ENCODE measurements around the gene MYO1D. TPM values are rescaled to one million over a fixed set of nuclear protein-coding genes. Genes with fewer than 3 reads are reported as not detected.
A peak's percentile ranks its signal among the peaks of the same experiment; 100 is the strongest.
"Not testable (repeated sequence)": the region's sequence is repeated elsewhere in the genome, so short reads cannot be mapped to it uniquely, and the experiment has no call there.

The MYO1D gene
- 21.6 and 41.2 TPM in 2 replicates for total RNA-seq (2014; rRNA removed; shearing (Covaris generic))

DNA sequence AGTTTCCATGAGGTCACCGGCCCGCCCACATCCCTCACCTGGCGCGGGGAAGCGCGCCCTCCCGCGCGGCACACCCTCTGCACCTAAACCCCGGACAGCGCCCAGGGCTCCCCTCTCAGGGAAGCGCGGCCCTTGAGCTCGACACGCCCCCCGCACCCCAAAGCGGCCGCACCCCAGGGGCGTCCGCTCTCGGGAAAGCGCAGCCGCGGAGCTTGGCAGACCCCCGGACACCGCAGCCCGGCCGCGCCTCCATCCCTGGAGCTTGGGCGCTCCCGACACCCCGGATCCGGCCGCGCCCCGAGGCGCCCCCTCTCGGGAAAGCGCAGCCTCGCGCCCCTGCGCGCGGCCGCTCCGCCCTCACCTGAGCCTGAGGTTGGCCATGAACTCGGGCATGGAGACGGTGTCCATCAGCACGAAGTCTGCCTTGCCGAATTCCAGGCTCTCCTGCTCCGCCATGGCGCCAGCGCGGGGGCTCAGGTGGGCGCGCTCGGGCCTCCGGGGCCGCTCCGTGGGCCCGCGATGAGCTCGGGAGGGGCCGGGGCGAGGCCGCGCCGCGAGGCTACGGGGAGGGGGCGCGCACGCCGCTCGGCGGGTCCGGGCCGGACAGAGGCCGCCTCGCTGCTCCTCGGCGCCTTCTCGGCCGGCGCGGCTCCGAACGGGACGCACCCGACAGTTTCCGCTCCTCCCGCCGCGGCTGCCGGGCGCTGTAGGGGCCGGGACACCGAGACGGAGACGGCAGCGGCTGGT lies at the start of gene MYO1D:
TSS of gene MYO1D (minus strand) at position 708 of the 747 bp plus-strand sequence. CDS start at position 456, 252 bp downstream.
- peak; percentile 13 for DNase-seq (ENCODE audit: low read depth)

DNA sequence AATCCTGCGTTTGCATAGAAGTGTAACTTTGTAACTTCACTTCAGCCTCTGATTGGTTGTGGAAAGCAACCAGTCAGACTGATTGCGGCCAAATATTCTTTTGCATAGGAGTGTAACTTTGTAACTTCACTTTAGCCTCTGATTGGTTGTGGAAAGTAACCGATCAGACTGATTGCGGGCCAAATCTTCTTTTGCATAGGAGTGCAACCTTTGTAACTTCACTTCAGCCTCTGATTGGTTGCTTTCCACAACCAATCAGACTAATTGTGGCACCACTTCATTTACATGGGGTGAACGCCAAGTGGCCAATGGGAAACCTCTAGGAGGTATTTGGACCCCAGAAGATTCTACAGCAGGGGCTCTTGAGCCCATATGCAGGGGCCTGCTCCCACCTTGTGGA lies 49.3 kb upstream of the MYO1D start:
- no peak for DNase-seq (ENCODE audit: low read depth)

DNA sequence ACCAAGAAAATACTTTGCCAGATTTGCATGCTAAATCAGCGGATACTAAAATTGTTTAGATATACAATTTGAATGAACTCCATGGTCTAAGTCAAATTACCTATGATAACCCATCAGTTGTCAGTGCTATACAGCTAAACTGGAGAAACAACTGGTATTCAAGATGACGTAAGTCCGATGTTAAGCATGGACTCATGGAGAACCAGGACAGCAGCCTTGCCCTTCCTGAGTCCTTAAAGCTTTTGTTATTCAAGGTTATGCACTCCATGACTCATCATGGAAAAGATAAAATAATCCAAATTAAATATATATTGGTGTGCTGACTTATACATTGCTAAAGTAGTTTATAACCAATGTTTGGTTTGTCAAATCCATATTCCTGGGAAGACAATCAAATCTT lies 47.0 kb upstream of the MYO1D start:
- not testable (repeated sequence) for DNase-seq (ENCODE audit: low read depth)

GRCh38 chr17:32921017-32921416 lies 44.1 kb upstream of the MYO1D start:
- no peak for DNase-seq (ENCODE audit: low read depth)

GRCh38 chr17:32920293-32920692 lies 43.4 kb upstream of the MYO1D start:
- DNase-seq (ENCODE audit: low read depth) = no peak

DNA sequence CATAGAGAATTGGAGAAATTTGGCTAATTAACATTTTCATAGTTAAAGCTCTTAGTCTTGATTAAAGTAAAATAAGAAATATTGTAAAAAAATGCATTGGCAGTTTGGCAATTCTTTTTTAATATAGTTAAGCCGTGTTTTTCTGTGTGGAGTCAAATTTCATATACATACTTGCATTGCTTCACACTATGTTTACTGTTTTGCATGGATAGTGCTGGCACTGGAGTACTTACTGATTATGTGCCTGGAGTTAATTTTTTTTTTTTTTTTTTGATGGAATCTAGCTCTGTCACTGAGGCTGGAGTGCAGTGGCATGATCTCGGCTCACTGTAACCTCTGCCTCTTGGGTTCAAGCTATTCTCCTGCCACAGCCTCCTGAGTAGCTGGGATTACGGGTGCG lies 43.0 kb upstream of the MYO1D start:
- DNase-seq (ENCODE audit: low read depth) = not testable (repeated sequence)

GRCh38 chr17:32917842-32918241 lies 40.9 kb upstream of the MYO1D start:
- no peak for DNase-seq (ENCODE audit: low read depth)

GRCh38 chr17:32917081-32917480 lies 40.2 kb upstream of the MYO1D start:
- no peak for DNase-seq (ENCODE audit: low read depth)

DNA sequence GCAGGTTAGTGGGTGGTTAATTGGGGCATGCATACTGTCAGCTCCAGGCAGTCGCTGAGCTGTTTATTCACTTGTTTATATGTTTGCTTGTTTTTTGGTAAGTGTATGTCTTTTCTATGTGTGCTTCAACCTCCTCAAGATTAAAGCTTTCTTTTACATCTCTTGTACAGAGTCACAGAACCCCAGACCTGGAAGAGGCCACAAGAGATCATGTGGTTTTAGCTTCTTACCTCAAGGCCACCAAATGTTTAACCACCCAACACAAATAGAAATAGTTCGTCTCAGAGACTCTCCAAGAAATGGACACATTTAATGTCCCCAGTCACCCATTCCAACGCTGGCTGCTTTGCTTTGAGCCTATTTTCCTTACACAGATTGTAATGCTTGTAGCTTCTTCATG lies 39.2 kb upstream of the MYO1D start:
- DNase-seq (ENCODE audit: low read depth) = no peak

- no peak for DNase-seq (ENCODE audit: low read depth)
Observed at GRCh38 chr17:32915245-32915644, 38.3 kb upstream of the MYO1D start.

DNA sequence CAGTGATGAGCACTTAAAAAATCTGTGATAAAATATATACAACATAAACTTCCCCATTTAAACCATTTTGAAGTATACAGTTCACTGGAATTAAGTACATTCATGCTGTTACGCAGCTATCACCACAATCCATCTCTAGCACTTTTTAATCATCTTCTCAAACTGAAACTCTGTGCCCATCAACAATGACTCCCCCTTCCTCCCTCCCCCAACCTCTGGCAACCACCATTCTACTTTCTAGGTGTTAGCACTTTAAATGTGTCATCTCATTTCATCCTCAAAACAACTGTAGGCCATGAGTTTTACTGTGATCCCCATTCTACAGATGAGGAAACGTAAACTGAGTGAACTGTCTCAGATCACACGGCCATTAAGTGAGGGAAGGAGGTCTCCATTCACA lies 37.3 kb upstream of the MYO1D start:
- DNase-seq (ENCODE audit: low read depth) = no peak

DNA sequence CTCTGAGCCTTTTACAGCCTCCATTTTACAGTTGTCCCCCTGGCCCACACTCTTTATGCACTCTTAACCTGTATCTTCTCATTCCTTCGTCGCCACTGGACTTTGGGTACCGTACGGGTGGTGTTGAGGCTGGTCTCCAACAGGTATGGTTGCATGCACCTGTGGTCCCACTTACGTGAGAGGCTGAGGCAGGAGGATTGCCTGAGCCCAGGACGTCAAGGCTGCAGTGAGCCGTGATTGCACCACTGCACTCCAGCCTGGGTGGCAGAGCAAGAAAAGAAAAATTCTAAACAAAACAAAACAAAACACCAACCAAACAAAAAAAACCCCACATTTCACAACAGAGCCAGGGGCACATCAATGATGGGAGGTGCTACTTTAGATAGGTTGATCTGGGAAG lies 36.7 kb upstream of the MYO1D start:
- no peak for DNase-seq (ENCODE audit: low read depth)

- DNase-seq (ENCODE audit: low read depth) = peak; percentile 82
Observed at GRCh38 chr17:32912218-32912897, 35.4 kb upstream of the MYO1D start.

- DNase-seq (ENCODE audit: low read depth) = no peak
Observed at GRCh38 chr17:32910769-32911168, 33.8 kb upstream of the MYO1D start.

DNA sequence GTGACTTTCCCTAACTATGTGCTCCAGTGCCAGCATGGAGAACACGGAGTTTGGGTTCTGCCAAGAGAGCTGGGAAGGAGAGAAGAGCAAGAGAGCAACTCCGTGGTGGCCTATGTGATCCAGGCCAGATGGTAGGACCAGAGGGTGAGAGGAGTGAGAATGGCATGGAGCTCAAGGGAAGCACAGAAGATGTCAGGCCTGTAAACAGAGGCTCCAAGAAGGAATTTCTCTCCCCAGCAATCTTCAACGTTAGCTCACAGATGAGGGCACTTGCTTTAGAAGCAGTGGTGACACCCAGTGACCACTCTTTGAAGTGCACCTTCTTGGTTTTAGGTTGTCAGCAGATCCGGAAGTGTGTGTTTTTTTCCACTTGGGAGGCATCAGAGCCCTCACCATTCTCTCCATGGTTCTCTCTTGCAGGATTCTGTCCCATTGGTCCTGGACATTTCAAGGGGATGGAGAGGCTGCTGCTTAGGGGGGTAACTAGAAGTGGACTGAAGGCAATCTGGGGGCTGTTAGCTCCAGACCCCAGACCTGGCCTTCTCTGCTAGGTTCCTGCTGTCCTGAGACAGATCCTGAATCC lies 33.0 kb upstream of the MYO1D start:
- DNase-seq (ENCODE audit: low read depth) = peak; percentile 76

GRCh38 chr17:32907583-32907982 lies 30.7 kb upstream of the MYO1D start:
- DNase-seq (ENCODE audit: low read depth) = no peak

GRCh38 chr17:32904891-32905290 lies 28.0 kb upstream of the MYO1D start:
- DNase-seq (ENCODE audit: low read depth) = no peak

DNA sequence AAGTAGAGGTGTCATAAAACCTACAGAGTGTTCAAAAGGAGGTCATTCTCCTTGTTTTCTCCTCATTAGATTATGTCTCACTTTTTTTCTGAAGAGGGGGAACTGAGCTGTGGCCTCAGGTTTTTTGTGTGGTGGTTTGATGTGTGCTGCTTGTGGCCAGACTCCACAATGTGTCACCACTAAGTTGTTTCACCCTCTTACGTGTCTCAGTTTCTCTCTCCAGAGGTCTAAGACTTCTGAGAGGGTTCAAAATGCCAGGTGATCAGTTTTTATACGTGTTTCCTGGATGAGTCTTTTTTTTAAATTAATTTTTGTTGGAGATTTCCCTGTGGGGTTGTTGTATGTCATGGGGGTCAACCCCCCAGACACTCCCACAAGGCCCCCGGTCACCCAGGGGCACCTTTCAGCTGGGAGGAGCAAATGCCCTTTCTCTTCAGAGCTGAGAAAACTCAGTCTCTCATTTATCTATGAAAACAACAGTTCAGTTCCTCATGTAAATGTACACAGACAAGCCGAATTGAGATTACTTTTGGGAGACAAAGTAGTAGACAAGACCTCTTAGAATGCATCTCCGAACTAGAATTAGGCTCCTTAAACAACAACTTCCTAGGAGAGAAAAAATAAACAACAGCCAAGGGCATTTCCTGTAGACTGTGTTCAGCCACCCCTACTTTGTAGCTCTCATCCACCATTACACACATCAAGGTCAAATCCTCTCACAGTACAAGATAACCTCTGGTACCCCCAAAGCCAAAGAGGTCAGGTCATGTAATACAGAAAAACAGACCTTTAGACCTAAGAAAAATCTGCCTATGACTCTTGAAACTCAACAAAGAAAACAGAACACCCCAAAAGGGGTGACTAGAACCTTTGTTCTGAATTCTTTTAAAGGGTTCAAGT lies 27.1 kb upstream of the MYO1D start:
- DNase-seq (ENCODE audit: low read depth) = no peak

- no peak for DNase-seq (ENCODE audit: low read depth)
Observed at GRCh38 chr17:32901743-32902142, 24.8 kb upstream of the MYO1D start.

- no peak for DNase-seq (ENCODE audit: low read depth)
Observed at GRCh38 chr17:32899236-32900013, 22.5 kb upstream of the MYO1D start.

GRCh38 chr17:32896647-32897258 lies 19.8 kb upstream of the MYO1D start:
- no peak for DNase-seq (ENCODE audit: low read depth)

Measured in RPMI7951 (cell line).